LNCaP clone FGC (cell line): ENCODE data around the gene TM9SF4.
A peak's percentile ranks its signal among the peaks of the same experiment; 100 is the strongest.

Experiments
- DNase-seq: peaks from one replicate; pipeline ENCODE4 v3.0.0-alpha.2; 2011; ENCODE audit warnings: low read depth
- H3K4me3 ChIP-seq: 2 replicates; pipeline ENCODE4 v1.5.1; 2011; ENCODE audit warnings: mild to moderate bottlenecking, low read depth, low read length, control low read depth
- TF ChIP-seq, protein P1 (sequence below): IDR thresholded peaks from 2 replicates; pipeline ENCODE4 v1.5.1; 2012; ENCODE audit warnings: mild to moderate bottlenecking; ENCODE audit not compliant: control insufficient read depth, insufficient read depth; ENCODE audit errors: extremely low read depth

Gene TM9SF4

GRCh38 chr20:32110727-32111126, 1.2 kb downstream of the TM9SF4 start:
- TF ChIP-seq, protein P1, sequence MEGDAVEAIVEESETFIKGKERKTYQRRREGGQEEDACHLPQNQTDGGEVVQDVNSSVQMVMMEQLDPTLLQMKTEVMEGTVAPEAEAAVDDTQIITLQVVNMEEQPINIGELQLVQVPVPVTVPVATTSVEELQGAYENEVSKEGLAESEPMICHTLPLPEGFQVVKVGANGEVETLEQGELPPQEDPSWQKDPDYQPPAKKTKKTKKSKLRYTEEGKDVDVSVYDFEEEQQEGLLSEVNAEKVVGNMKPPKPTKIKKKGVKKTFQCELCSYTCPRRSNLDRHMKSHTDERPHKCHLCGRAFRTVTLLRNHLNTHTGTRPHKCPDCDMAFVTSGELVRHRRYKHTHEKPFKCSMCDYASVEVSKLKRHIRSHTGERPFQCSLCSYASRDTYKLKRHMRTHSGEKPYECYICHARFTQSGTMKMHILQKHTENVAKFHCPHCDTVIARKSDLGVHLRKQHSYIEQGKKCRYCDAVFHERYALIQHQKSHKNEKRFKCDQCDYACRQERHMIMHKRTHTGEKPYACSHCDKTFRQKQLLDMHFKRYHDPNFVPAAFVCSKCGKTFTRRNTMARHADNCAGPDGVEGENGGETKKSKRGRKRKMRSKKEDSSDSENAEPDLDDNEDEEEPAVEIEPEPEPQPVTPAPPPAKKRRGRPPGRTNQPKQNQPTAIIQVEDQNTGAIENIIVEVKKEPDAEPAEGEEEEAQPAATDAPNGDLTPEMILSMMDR: no peak
- H3K4me3 ChIP-seq: peak overlapping the region; percentile 99
- DNase-seq: no peak

GRCh38 chr20:32111156-32111686, 1.7 kb downstream of the TM9SF4 start:
- TF ChIP-seq, protein P1: no peak
- DNase-seq: no peak
- no peak overlapping the region for H3K4me3 ChIP-seq

- DNase-seq: no peak
- TF ChIP-seq, protein P1: no peak
- H3K4me3 ChIP-seq: no peak overlapping the region
Observed at GRCh38 chr20:32111753-32112152, 2.2 kb downstream of the TM9SF4 start.

DNA sequence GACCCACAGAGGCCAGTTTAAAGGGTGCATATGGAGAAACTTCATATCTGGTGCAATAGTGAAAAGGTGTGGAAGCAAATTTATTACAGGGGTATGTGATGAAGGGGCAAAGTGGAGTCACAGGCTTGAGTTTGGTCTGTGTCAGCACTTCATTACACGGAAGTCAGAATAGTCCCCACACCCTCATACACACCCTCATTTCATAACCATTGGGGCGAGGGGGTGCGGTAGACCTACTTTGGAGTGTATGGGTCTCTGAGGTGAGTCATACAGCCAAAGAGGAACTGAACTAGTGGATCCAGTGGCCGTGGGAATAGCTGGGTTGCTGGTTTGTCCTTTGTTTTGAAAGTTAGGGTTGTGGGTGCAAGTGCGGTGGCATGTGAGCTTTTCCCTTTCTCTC, 3.3 kb downstream of the TM9SF4 start:
- H3K4me3 ChIP-seq: no peak overlapping the region
- TF ChIP-seq, protein P1: no peak
- DNase-seq: no peak

DNA sequence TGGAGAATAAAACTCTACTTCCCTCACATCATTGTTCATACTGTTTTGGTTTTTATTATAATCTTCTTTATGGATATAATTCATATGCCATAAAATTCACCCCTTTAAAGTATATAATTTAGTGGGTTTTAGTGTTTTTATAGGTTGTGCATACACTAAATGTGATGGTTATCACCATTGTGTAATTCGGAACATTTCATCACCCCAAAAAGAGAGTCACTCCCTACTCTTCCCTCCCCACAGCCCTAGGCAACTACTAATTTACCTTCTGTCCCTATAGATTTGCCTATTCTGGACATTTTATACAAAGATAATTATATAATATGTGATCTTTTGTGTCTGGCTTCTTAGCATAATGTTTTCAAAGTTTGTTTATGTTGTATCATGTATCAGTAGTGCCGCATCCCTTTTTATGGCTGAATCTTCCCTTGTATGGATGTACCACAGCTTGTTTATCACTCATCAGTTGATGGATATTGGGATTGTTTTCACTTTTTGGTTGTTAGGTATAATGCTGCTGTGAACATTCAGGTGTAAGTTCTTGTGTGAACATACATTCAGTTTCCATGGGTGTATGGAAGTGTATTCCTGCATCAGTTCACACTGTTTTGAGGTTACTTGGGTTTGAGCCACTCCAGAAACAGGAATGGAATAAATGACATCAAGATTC, 4.2 kb downstream of the TM9SF4 start:
- TF ChIP-seq, protein P1: no peak
- H3K4me3 ChIP-seq: no peak overlapping the region
- DNase-seq: no peak

DNA sequence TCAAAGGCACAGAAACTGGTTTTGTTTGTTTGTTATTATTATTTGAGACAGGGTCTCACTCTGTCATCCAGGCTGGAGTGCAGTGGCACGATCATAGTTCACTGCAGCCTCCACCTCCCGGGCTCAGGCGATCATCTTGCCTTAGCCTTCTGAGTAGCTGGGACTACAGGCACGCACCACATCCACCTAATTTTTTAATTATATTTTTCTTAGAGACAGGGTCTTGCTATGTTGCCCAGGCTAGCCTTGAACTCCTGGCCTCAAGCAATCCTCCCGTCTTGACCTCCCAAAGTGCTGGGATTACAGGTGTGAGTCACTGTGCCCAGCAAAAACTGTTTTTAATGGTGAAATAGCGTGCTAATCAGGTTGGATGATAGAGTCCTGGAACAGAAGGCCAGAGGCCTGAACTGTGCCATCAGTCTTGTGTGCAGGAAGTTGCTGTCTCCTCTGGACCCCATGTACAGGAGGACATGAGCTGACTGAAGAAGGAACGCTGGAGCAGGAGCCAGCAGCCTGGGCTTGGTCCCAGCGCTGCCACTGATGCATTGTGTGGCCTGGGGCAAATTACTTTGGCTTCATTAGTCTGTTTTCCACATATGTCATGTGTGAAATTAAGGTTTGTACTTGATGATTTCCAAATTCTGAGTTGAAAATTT, 4.9 kb downstream of the TM9SF4 start:
- DNase-seq: no peak
- TF ChIP-seq, protein P1: no peak
- H3K4me3 ChIP-seq: no peak overlapping the region
